ENCODE results near the gene SORCS1. TPM values are rescaled to one million over a fixed set of nuclear protein-coding genes. Genes with fewer than 3 reads are reported as not detected.

Gene SORCS1
- total and polyA plus RNA-seq, 12 donors = 0.30 to 5.5 (median 1.3) TPM

- no peak overlapping the region for H3K4me3 ChIP-seq
Measured at GRCh38 chr10:106741006-106741530, 423.4 kb downstream of the SORCS1 start.

GRCh38 chr10:106740071-106740470, 424.4 kb downstream of the SORCS1 start:
- no peak overlapping the region for H3K27ac ChIP-seq
- no peaks in the 10 kb centered on the region for H3K4me1 ChIP-seq
- DNase-seq (no peak), ATAC-seq (no peak)
- no peaks in the 10 kb centered on the region for H3K36me3 ChIP-seq
- no peaks in the 10 kb centered on the region for H3K9me3 ChIP-seq
- WGBS, 2 donors = 88 to 94% methylated on average over 1 of the region's 1 CpG
- no peaks in the 10 kb centered on the region for H3K27me3 ChIP-seq
- no peak overlapping the region for H3K4me3 ChIP-seq
- intact Hi-C loops (cut with DNase I) = no loop called here
- TF ChIP-seq CTCF (IDR thresholded peaks at IDR 0.05) = no peak

More at GRCh38 chr10:106741006-106741530, 423.4 kb downstream of the SORCS1 start:
- no peak for TF ChIP-seq CTCF (IDR thresholded peaks at IDR 0.05)
- 66 to 74% methylated on average over 4 of the region's 4 CpGs for WGBS, 2 donors
- Histone ChIP-seq H3K9me3 (no peaks in the 10 kb centered on the region), H3K36me3 (no peaks in the 10 kb centered on the region), H3K4me1 (no peaks in the 10 kb centered on the region), H3K27ac (no peak overlapping the region), H3K27me3 (no peaks in the 10 kb centered on the region)
- ATAC-seq (no peak), DNase-seq (no peak)
- intact Hi-C loops (cut with DNase I) = no loop called here

GRCh38 chr10:106734220-106734619, 430.3 kb downstream of the SORCS1 start:
- Histone ChIP-seq H3K27ac (no peak overlapping the region), H3K36me3 (no peaks in the 10 kb centered on the region), H3K9me3 (no peaks in the 10 kb centered on the region), H3K4me3 (no peak overlapping the region), H3K4me1 (no peaks in the 10 kb centered on the region), H3K27me3 (no peaks in the 10 kb centered on the region)
- DNase-seq = no peak
- no peak for TF ChIP-seq CTCF (IDR thresholded peaks at IDR 0.05)
- ATAC-seq = no peak
- intact Hi-C loops (cut with DNase I) = no loop called here

GRCh38 chr10:106728232-106728631, 436.3 kb downstream of the SORCS1 start:
- ATAC-seq = no peak
- H3K4me1 ChIP-seq = no peaks in the 10 kb centered on the region
- TF ChIP-seq CTCF (IDR thresholded peaks at IDR 0.05) = no peak
- H3K36me3 ChIP-seq = no peaks in the 10 kb centered on the region
- no peak overlapping the region for H3K27ac ChIP-seq
- DNase-seq = no peak
- intact Hi-C loops (cut with DNase I) = no loop called here
- H3K9me3 ChIP-seq = no peaks in the 10 kb centered on the region
- no peaks in the 10 kb centered on the region for H3K27me3 ChIP-seq
- no peak overlapping the region for H3K4me3 ChIP-seq
- WGBS, 2 donors = 51 to 64% methylated on average over 2 of the region's 2 CpGs
